ENCODE data around the gene ZNF311. TPM values are rescaled to one million over a fixed set of nuclear protein-coding genes. Genes with fewer than 3 reads are reported as not detected.

ZNF311 gene
- 0.08 to 0.24 TPM (median 0.12 TPM) in 5 replicates for total RNA-seq (2022; extraction: Qiagen RNA extraction)

GRCh38 chr6:29005183-29005885 is at the start of gene ZNF311:
TSS of gene ZNF311 (minus strand) at chr6:29005315. CDS start at chr6:29003954, 1,361 bp downstream.

GRCh38 chr6:29045075-29045474 is 40.0 kb upstream of the ZNF311 start, which contains the start of gene OR2W1:
TSS of gene OR2W1 (minus strand) at chr6:29045175. CDS start at chr6:29045175, 0 bp downstream.

Other genes starting within 250 kb of the ZNF311 start
- 36.5 to 46.9 TPM (median 43.4 TPM) in 5 replicates for gene TRIM27, start 81.3 kb downstream of the ZNF311 start, total RNA-seq (2022; extraction: Qiagen RNA extraction)
- gene OR2W1, start 39.9 kb upstream of the ZNF311 start, total RNA-seq (2022; extraction: Qiagen RNA extraction) = not detected in 5 replicates
- gene OR2B3, start 82.0 kb upstream of the ZNF311 start, total RNA-seq (2022; extraction: Qiagen RNA extraction) = not detected in 5 replicates
- gene OR2J1, start 94.2 kb upstream of the ZNF311 start, total RNA-seq (2022; extraction: Qiagen RNA extraction) = not detected in 5 replicates
- not detected in 5 replicates for gene OR2J3, start 102.7 kb upstream of the ZNF311 start, total RNA-seq (2022; extraction: Qiagen RNA extraction)
- not detected in 5 replicates for gene OR2J2, start 165.6 kb upstream of the ZNF311 start, total RNA-seq (2022; extraction: Qiagen RNA extraction)

Measured in A549 treated with AZD2906 at 1 μM for 4 hours (cell line).